Epithelial cell of prostate (primary cell): Measurements from ENCODE around the gene TRA2B.

ENCODE experiments used
- DNase-seq: peaks from one replicate; pipeline ENCODE4 v3.0.0-alpha.2; 2011; ENCODE audit warnings: low read depth, low spot score
- H3K27ac ChIP-seq: fragments of 450-650 bp; 2 replicates; pipeline ENCODE4 v1.5.1; 2017; ENCODE audit warnings: mild to moderate bottlenecking

Gene TRA2B

DNA sequence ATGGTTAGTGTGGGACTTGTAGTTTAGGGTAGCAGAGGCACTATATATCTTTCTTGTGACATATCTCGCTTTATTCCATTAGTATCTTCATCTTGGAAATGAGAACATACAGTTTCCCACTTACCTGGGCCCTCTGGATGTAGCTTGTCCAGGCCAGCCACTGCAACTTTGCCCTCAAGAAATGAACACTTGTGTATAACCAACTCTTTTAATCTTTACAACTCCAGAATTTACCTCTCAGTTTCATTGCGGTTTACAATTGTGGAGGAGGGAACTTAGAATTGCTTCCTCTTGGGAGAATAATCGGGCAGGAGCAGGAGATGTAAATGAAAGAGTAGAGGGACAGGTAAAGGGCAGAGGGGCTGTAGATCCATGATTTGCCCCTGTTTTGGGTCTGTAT, 18.4 kb upstream of the TRA2B start:
- H3K27ac ChIP-seq = no peak overlapping the region
- DNase-seq = no peak

DNA sequence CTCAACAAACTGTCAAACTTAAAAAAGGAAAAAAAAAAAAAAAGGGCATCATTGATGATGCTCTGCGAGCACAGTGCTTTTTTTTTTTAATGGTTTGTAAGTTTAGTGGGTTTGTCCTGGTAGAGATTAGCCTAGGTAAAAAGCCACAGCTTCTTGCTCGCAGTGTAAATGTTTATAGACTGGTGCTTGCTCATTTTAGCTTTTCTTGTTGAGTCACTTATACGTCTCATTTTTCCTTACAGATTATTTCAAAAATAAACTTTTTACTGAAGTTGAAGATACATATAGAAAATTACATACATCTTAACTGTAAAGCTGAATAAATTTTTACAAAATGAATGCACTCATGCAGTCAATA, 16.5 kb upstream of the TRA2B start:
- no peak overlapping the region for H3K27ac ChIP-seq
- no peak for DNase-seq

DNA sequence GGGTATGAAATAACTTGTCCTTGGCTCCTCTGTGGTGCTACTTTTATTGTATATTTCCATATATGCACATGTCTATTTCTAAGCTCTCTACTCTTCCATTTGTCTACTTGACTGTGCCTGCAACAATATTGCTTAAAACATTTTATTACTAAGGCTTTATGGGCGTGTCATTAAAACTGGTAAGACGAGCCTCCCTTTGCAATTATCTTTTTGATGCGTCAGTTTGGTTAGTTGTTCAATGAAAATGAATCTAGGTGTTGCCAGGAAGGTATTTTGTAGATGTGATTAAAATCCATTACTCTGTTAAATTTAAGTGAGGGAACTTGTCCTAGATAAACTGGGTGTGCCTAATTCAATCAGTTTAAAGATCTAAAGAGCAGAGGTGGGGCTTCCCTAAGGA, 12.9 kb upstream of the TRA2B start:
- H3K27ac ChIP-seq = peak overlapping the region; percentile 37
- no peak for DNase-seq

DNA sequence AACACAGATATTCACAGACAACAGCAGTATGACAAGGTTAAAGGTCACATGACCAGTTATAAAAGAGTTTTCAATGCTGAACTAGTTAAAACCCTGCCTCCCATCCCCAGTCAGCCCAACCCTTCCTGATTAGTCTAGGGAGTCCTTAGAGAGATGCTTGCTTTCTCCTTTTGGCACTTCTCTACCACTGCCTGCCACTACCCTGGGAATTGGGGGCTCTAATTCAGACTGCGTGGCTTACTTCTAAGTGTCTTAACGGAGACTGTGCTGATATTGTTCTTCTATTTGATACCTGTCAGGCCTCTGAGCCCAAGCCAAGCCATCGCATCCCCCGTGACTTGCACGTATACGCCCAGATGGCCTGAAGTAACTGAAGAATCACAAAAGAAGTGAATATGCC, 11.7 kb upstream of the TRA2B start:
- no peak for DNase-seq

DNA sequence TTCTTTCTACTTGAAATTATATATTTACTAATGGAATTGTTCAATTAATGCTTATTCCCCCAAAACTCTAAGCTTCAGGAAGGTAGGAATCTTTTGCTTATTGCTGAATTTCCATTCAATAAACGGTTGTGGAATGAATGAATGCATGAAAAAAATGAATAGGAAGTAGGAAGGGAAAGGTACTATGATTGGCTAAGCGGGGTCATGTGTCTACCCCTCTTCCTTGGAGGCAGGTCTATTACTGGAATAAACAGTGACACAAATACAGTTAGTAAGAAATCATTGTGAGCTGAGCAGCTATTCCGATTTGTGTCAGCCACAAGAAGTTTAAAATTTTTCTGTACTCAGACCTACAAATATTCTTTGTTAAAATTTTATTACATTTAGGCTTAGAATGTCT, 10.5 kb upstream of the TRA2B start:
- DNase-seq = no peak
- H3K27ac ChIP-seq = no peak overlapping the region

More for the DNA sequence above, 11.7 kb upstream of the TRA2B start:
- no peak overlapping the region for H3K27ac ChIP-seq

DNA sequence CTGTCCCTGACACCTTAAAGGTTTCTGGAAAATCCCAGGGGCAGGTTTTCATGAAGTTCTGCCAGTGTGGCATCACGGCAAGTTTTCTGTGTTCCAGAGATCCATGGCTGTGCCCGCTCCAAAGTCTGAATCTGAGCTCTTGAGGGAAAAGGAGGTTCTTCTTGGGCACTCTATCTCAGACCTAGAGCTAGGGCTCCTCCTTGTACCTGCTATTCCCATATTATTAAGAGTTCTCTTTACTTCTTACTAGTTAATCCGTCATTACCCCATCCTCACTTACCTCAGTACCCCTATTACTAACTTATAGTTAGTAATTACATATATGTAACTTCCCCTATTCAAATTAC, 5.9 kb upstream of the TRA2B start:
- no peak for DNase-seq
- H3K27ac ChIP-seq = no peak overlapping the region

DNA sequence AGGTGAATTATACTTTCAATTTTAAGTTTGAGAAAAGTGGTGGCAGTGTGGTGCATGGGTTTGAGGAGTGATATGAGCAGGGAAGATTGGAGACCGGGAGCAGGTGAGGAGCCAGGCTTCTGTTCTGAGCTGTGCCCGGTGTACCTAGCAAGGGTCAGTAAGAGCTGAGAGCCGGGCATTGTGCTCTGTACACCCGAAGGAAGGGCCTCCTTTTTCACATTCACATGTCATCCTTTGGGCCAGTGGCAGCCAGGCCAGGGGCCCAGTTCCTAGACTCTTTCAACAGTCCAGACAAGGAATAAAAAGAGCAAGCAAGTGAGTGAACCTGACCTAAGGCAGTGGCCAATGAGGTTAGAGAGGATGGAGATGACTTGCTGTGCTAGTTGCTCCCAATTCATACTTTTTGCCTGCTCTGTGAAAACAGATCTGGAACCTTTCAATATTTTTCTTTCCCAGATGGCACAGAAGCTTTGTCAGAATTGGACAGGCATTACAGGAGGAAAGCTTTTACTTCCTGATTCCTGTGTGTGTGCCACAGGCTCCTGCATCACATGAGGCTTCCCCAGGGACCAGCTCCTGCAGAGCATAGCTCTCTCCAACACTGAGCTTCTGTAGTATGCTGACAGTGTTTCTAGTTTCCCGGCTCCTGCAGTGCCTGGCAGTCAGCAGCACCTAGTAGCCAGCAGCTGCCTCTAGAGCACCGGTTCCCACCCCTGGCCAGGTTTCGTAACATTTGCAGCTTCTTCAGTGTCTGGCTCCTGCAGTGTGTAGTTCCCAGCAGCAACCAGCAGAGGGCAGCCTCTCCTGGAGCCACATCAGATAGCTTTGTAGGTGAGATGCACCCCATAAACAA, 5.3 kb upstream of the TRA2B start:
- H3K27ac ChIP-seq = peak overlapping the region; percentile 13
- peak; percentile 41 for DNase-seq

DNA sequence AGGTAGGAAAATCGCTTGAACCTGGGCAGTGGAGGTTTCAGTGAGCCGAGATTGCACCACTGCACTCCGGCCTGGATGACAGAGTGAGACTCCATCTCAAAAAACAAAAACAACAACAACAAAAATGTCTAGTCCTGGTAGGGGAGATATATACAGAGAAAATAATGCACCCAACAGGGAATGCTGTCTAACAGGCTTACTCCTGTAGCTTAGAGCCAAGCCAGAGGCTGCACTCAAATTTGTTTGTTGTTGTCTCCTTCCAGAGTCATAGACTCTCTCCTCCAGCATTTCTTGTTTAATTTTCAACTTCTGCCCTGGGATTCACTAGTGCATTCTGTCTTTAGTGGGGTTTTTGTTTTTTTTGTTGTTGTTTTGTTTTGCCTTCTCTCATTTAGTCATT, 4.6 kb upstream of the TRA2B start:
- no peak for DNase-seq
- no peak overlapping the region for H3K27ac ChIP-seq

DNA sequence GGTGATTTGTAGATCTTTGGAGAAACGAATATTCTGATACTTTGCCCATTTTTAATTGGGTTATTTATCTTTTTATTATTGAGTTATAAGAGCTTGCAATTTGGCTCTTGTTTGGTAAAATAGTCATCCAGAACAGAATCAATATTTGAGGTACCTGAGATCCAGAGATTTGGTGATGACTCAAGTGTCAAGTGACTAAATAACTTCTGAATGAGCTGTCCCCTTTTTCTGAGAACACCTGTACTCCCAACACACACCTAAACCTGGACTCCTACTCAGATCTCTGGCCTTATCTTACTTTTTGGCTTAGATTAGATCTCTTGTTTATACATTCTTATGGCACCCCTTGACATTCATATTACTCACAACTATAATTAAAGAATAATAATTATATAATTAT, 3.1 kb upstream of the TRA2B start:
- DNase-seq = peak; percentile 43
- peak overlapping the region; percentile 61 for H3K27ac ChIP-seq

DNA sequence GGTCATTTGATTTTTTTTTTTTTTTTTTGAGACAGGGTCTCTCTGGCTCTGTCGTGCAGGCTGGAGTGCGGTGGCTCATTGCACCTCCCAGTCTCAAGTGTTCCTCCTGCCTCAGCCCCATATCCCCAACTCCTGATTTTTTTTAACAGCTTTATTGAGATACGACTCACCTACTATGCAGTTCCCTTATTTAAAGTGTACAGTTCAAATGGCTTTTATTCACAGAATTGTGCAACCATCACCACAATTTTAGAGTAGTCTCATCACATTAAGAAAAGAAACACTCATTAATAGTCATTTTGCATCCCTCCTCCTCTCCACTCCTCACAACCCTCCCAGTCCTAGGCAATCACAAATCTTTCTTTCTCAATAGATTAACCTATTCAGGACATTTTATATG, 1.9 kb upstream of the TRA2B start:
- DNase-seq = no peak
- peak overlapping the region; percentile 61 for H3K27ac ChIP-seq

DNA sequence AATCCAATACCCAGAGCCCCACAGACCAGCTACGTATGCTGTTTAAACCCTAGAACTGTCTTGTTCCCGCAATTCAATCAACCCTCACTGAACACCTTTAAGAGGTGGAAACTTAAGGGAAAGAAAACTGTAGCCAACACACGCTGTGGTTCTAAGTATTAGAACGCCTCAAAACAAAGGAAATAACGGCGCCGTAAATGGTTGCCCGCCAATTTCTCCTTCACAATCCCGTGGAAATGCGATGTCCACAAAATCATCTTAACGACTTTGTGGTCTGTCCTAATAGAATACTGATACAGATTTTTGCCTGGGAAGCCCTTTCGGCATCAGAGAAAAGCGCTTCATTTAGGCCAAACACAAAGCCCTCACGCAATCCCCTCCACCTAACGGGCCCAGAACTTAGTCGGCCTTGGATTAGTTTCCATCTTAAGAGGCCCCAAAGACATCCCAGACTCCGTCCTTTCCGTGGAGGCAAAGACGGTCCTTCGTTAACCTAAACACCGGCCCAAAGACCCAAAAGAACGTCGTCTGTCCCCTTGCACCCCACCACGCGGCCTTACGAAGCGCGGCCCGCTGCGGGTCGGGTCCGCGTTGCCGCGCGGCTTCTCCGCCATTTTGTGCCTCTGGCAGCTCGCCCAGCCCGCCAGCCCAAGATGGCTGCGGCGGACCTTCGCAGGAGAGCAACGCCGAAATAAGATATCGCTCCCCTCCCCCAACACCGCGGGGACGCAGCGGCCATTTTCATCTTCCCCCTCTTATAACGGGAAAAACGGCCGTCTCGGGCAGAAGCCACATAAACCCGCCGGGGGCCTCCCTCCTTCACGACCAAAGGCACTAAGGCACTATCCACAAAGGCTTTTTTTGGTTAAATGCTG, 763 bp downstream of the TRA2B start:
- peak overlapping the region; percentile 91 for H3K27ac ChIP-seq
- no peak for DNase-seq

DNA sequence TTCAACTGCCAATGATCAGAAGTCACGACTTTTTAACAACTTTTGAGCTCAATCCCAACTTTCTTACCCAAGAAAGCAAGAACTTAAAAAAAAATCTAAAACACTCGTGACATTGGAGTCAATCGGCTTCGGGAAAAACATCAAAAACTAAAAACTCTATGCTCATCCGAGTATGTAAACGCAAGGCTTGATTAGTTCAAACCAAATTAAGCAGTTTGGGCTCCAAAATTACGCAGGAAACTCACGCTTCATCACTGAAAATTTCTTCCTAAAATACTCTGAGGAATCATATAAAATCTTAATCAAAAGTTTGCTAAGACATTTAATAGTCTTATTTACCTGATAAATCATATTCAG, 1.6 kb downstream of the TRA2B start:
- no peak for DNase-seq
- peak overlapping the region; percentile 91 for H3K27ac ChIP-seq

DNA sequence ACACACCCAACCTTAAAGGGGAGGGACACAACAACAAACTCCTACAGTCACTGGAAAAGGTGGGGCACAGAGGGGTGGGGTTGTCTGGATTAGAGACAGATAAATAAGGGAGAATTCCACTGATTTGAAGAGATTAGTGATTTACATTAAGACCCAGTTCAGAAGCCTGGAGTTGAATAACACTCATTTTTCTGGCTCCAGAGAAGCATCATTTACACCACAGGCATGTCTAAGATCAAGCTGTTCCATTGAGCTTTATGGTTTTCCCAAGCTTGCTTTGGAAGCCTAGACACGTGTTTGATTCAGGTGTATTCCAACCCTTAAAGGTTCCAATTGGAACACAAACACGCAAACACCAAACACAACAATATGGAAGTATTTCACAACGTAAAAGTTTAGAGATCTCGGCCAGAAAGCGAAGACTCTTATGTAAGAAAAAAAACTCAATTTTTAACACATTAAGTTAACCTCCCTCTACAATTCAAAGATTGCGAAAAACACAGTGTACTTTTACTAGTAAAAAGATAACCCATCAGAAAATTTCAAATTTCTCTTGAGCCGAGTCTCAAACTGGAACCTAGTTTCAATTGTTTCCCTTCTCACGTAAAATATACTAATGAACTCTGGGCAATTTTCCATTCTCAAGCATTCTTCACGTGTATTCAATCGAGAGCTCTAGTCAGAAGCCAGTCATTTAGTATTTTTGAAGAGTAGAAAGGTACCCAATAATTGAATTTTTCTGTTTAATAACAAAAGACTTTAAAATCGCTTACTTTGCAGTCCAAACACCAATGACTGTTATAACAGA, 2.1 kb downstream of the TRA2B start:
- DNase-seq = no peak
- H3K27ac ChIP-seq = peak overlapping the region; percentile 91

DNA sequence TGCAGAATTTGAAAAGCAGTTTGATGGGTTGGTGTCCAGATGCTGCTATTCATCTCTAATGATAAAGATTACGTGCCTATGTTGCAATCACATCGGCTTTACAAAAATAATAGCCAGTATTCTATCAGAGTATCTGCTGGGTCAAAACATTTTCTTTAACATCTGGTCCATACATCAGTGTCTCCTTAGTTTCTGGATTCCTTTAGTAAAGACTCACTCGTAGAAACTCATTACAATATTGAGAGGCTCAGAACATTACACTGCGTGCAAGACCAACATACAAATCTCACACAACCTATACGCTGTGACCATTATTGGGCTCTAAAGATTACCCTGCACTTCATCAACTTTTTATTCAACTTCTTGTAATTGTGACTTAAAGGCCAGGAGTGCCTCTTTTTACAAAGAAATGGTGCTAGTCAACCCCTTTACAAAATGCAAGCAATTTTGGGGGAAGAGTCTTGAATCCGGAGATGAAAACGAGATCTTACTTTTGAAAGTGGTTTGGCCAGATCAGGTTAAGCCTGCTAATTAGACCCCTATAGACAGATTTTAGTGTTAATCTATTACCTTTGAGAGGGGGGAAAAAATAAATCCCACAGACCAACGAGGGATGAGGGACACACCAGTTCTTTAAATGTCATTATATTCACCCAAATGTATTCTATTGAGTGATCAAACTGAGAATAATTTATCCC, 2.9 kb downstream of the TRA2B start:
- DNase-seq = no peak
- peak overlapping the region; percentile 91 for H3K27ac ChIP-seq

DNA sequence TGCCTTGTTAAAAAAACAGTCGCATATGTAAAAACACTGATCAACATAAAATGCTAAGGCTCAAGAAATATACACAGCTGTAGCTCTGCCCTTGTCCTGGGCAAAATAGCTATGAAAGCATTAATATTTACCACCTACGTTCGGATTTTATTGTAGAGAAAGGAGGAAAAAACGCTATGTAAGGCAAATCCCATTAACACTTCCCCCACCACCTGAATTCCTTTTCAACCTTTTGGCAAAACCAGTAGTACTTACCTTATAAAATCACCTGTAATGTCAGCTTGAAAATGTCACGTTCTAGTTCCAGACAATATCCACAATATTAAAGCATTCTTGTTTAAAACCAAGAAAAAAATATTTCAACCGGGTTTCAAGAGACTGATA, 3.6 kb downstream of the TRA2B start:
- H3K27ac ChIP-seq = peak overlapping the region; percentile 91

DNA sequence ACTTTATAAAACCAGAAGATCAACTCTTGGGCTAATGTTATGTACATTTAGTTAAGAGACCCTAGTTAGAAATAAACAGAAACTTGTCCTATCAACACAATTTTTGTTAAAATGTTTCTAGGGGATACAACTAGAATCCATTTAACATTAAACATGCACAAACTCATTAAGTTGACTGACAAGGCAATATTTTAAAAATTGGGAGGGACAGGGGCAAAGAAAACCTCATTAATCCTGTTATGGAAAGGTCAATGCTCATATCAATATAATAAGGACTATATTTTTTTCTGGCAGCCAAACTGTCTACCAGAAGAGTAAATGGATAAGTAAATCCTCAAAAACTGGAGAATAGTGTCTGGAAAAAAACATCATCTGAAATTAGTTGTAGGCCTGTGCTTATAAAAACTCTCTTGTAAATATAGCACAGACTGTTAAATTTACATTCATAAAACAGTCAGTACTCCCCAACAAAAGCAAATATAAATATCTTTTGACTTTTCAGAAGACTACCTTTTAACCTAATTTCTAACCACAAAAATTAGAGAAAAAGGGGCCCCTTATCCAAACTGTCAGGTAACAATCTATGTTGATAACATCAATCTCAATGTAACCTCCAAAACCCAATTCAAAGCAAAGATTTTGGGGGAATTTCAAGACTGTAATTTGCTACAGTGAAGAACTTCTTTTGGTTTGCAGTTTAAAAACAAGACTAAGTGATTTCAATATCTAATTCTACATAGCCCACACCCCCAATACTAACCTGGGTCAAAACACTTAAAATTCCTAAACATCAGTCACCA, 4.2 kb downstream of the TRA2B start:
- peak overlapping the region; percentile 91 for H3K27ac ChIP-seq

More for the DNA sequence above, 3.6 kb downstream of the TRA2B start:
- no peak for DNase-seq

DNA sequence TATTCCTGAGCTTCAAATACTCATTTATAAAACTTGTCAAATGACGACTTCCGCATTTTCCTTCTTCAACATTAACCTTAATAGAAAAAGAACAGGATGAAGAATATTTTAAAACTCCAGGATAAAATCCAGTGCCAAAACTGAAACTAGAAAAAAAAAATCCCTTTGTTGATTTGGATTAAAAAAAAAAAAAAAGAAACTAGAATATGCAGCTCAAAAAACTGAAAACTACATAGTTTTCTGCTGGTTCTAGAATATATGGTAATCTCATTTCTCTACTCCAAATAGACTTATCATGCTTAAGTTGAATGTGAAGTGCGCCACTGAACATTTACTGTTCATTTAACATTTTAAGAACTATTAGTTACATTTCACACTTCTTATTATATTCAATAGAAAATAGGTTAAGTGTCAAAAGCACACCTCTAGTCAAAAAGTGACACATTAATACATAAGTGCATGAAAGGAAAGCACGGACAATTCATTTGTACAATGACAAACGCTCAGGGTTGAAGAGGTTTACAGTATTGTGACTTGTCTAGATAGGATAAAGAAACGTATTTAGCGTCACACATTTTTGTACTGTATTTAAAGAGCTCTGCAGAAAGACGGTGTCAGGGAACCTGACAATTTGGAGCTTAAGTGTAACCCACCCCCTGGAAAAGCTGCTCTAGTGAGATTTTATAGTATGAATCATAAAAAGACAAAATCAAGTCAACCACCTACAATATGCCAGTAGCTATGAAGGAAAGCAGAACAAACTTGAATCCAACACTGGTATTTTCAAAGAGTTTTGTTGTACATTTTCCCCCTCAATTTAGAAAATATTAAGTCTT, 5.8 kb downstream of the TRA2B start:
- peak overlapping the region; percentile 91 for H3K27ac ChIP-seq
- no peak for DNase-seq

More for the DNA sequence above, 4.2 kb downstream of the TRA2B start:
- DNase-seq = no peak

DNA sequence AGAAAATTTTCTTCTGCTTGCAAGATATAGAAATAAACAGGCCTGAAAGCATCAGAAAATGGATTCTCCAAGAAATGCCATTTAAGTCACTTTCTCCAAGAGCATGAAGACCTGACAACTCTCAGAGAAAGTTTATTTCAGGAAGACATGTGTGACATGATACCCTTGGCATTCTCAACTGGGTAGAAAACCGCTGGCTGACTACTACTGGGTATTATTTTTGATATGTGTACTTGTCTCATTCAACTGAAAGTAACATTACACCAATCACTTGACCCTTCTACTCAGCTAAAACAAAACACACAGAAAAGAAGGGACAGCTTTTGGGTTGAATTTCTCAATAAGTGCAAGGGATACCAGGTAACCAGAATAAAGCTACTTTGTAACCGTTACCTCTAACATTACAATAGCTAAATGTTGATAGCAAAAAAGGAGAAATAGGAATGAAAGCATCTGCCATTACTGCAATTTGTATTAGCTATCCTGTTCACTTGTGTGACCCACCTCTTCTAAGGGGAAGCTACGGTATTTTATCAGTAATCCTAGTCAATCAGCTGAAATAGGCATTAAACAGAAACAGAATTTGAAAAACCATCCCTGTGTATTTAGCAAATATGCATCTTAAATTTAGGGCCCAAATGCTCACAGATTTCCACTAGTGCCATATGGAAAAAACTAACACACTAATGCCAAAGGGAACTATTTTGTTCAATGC, 7.3 kb downstream of the TRA2B start:
- H3K27ac ChIP-seq = peak overlapping the region; percentile 91
- no peak for DNase-seq
